GM18508 (cell line): Measurements from ENCODE around the gene BRINP2.

Experiments used
- ATAC-seq: cut with Tn5 transposase; IDR thresholded peaks from one replicate; pipeline ENCODE4 v1.9.1; 2021; ENCODE audit warnings: moderate number of reproducible peaks; ENCODE audit not compliant: insufficient read depth, unreplicated experiment

The BRINP2 gene

GRCh38 chr1:177256153-177257075 lies 85.7 kb downstream of the BRINP2 start:
- ATAC-seq, result no peak

- no peak for ATAC-seq
Observed at GRCh38 chr1:177257128-177257527, 86.4 kb downstream of the BRINP2 start.

- no peak for ATAC-seq
Observed at GRCh38 chr1:177257576-177257975, 86.8 kb downstream of the BRINP2 start.

GRCh38 chr1:177270863-177271262 lies 100.1 kb downstream of the BRINP2 start:
- no peak for ATAC-seq

GRCh38 chr1:177273141-177273540 lies 102.4 kb downstream of the BRINP2 start:
- ATAC-seq, result no peak

GRCh38 chr1:177274687-177275211 lies 104.0 kb downstream of the BRINP2 start:
- ATAC-seq, result no peak

- ATAC-seq, result no peak
Observed at GRCh38 chr1:177275736-177276135, 105.0 kb downstream of the BRINP2 start.

- no peak for ATAC-seq
Observed at GRCh38 chr1:177278626-177279390, 108.0 kb downstream of the BRINP2 start.

GRCh38 chr1:177281901-177282300 lies 111.1 kb downstream of the BRINP2 start:
- ATAC-seq, result no peak

GRCh38 chr1:177282976-177283375 lies 112.2 kb downstream of the BRINP2 start:
- no peak for ATAC-seq

- no peak for ATAC-seq
Observed at GRCh38 chr1:177283380-177283779, 112.6 kb downstream of the BRINP2 start.

- ATAC-seq, result no peak
Observed at GRCh38 chr1:177286396-177286795, 115.6 kb downstream of the BRINP2 start.

- no peak for ATAC-seq
Observed at GRCh38 chr1:177287270-177287669, 116.5 kb downstream of the BRINP2 start.

- no peak for ATAC-seq
Observed at GRCh38 chr1:177287994-177288393, 117.2 kb downstream of the BRINP2 start.

GRCh38 chr1:177289532-177289931 lies 118.8 kb downstream of the BRINP2 start:
- ATAC-seq, result no peak

GRCh38 chr1:177300431-177300830 lies 129.7 kb downstream of the BRINP2 start:
- no peak for ATAC-seq

- ATAC-seq, result no peak
Observed at GRCh38 chr1:177301425-177302124, 130.8 kb downstream of the BRINP2 start.

- ATAC-seq, result no peak
Observed at GRCh38 chr1:177302357-177303044, 131.7 kb downstream of the BRINP2 start.

- ATAC-seq, result no peak
Observed at GRCh38 chr1:177305040-177306018, 134.6 kb downstream of the BRINP2 start.
